HUDEP-2 (cell line): ENCODE data around the gene CLDN24.

Experiments
- DNase-seq, 76 experiments: peaks; one replicate each; lab custom pipeline; 2025; ENCODE audit not compliant: unreplicated experiment in 76 of 76; lab: John Stamatoyannopoulos, UW

Gene CLDN24

GRCh38 chr4:183322326-183322725 is at the start of gene CLDN24:
CLDN24 (minus strand) TSS chr4:183322426; CDS start chr4:183322426, 0 bp downstream.
- no peak for DNase-seq

GRCh38 chr4:183370786-183371185 is 48.6 kb upstream of the CLDN24 start:
- DNase-seq = no peak

DNA sequence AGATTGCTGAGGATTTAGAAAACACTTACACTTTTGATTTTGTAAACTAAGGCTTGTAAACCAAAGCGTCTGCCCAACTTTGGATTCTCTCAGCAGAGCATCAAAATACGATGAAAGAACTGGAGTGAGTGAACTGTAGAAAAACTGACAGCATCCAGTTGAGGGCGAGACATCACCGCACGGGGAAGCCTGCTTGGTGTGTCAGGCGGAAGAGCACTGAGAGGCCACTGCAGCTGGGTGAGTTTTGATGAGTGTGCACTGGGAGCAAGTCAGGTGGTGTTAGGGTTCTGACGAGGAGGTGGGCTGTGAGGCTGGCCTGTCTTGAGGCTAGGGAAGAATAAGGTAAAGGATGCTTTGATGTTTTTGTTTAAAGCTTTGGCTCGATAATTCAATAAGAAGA is 46.8 kb upstream of the CLDN24 start:
- no peak for DNase-seq

GRCh38 chr4:183366206-183366835 is 44.1 kb upstream of the CLDN24 start:
- DNase-seq = no peak

DNA sequence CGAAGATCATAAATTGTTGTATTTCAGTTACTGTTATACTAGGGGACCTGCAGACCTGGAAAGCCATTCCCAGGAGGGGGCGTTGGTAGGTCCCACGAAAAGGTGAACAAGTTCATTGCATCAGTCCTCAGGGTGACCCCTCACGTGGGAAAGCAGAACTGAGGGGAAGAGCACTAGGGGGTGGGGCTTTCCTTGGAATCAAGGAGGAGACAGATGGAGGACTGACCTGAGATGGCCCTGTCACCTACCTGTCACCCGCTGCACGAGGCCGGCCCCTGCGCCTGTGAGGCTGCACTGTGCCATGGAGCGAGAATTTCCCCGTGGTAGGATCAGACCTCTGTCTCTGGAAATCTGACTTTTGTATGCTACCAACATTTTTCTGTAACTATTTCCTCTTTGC is 41.8 kb upstream of the CLDN24 start:
- no peak for DNase-seq

GRCh38 chr4:183362916-183363542 is 40.8 kb upstream of the CLDN24 start:
- no peak for DNase-seq

DNA sequence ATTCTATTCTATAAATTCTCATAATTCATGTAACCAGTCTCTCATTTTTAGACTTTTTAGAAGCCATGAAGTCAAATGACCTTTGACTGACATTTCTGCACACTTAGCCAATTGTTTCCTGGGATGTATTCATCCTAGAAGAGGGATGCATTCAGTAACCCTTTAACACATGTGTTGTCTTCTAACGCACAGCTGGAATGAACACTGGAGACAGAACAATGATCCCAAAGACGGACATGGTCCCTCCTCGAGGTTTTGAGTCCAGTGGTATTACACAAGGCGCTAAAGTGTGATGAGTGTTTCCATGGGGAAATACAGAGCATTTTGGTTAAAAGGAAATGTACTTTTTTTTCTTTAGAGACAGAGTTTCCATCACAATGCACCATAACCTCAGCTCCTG is 39.8 kb upstream of the CLDN24 start:
- DNase-seq = no peak

GRCh38 chr4:183360161-183360919 is 38.1 kb upstream of the CLDN24 start:
- DNase-seq = peak in 42 of 76 experiments; percentile 3 to 44 (median 18)

DNA sequence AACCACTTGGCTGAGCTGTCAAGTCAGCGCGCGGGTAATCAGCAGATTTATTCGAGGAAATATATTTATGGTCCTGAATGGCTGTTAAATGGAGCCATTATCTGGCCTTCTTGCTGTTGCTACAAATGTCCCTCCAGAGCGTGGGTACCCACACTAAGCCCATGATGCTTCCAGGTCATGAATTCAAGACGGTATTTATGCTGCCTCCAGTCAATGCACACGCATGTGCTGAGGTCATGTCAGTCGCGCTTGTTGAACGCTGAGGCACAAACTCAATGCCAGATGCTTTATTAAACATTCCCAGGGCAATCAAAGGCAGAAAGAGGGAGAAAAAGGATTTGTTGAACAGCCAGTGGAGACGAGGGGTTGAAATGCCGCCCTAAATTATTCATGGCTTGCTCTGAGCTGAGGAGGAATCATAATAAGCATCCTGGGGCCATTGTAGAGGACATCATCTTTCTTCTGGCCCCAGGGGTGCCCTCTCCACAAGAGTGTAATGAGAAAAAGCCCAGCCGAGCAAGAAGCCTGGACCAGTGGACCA is 36.1 kb upstream of the CLDN24 start:
- DNase-seq = no peak

DNA sequence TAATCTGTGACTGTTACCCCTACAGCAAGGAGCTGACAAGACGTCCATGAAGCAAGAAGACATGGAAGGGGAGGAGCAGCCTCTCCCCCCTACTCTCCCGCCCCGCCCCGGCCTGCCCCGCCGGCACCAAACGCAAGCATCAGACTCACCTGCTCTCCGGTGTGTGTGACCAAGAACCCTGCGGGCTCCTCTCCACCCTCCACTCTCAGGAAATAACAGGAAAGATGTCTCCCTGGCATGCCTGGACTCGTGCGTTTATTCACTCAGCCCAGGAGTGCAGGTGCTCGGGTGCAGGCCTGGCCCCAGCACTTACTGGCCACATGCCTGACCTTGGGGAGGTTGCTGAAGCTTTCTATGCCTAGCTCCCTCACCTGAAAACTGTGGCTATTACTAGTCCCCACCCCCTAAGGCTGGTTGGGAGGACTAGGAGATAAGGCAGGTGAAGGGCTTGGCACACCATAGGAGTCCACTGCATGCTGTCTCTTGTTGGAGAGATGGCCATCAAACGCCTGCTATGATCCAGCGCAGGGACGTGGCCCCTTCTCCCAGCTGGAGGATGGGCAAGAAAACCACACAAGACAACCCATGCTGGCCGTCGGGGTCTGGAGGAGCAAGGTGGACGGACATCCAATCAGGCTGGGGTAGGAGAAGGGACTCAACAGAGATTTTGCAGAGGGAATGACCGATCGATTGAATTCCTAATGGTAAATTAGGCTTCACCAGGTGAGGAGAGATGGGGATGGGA is 34.9 kb upstream of the CLDN24 start:
- no peak for DNase-seq

DNA sequence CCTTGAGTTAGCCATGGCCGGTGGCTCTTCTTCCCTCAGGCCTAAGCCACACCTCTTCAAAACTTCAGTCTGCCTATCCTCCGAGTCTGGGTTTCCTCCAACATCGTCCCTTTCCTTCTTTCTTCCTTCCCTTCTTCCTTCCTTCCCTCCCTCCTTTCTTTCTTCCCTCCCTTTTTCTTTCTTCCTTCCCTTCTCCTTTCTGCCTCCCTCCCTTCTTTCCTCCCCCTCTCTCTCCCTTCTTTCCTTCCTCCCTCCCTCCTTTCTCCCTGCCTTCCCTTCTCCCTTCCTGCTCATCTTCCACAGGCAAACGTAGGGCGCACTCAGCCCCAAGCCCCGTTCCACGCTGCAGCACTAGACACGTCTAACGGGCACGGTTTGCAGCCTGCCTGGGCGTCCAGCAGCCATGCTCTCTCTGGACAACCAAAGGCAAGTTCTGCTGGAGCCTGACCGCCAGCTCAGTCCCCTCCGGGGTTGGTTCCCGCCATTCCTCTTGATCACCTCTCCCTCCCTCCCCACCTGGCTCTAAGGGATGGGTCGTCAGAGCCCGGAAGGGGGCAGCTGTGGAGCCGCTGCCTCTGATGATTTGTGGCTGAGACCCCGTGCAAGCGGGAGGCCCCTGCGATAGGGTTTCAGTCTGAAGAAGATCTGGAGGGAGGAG is 34.1 kb upstream of the CLDN24 start:
- DNase-seq = no peak

DNA sequence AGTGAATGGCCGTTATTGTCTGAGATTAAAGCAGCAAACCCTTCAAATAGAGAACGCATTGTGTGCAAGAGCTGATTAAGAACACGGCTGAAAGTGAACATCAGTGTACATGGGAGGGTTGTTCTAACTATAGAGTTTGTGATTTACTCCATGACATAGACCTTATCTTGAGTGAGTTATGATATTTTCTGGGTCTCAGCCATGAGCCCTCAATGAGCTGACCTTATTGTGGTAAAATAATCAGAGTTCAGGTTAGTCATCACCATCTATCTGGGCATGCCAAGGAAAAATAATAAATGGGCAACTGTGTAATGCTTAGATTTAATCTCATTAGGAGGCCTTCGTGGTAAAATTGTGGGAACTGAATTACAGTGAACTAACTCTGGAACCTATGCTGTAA is 33.2 kb upstream of the CLDN24 start:
- no peak for DNase-seq

- DNase-seq = no peak
Measured at GRCh38 chr4:183354219-183354618, 32.0 kb upstream of the CLDN24 start.

GRCh38 chr4:183353557-183353956 is 31.3 kb upstream of the CLDN24 start:
- no peak for DNase-seq

- DNase-seq = no peak
Measured at GRCh38 chr4:183352546-183352945, 30.3 kb upstream of the CLDN24 start.

- no peak for DNase-seq
Measured at GRCh38 chr4:183350317-183351071, 28.3 kb upstream of the CLDN24 start.

- no peak for DNase-seq
Measured at GRCh38 chr4:183349673-183350072, 27.4 kb upstream of the CLDN24 start.

GRCh38 chr4:183348706-183349659 is 26.8 kb upstream of the CLDN24 start:
- peak in 52 of 76 experiments; percentile 2 to 75 (median 34) for DNase-seq

GRCh38 chr4:183348136-183348535 is 25.9 kb upstream of the CLDN24 start:
- no peak for DNase-seq
